Measurements from ENCODE around the gene ASCC3.
A peak's percentile ranks its signal among the peaks of the same experiment; 100 is the strongest.

GRCh38 chr6:100657678-100658330 is 223.3 kb downstream of the ASCC3 start:
- TF ChIP-seq, protein P1, sequence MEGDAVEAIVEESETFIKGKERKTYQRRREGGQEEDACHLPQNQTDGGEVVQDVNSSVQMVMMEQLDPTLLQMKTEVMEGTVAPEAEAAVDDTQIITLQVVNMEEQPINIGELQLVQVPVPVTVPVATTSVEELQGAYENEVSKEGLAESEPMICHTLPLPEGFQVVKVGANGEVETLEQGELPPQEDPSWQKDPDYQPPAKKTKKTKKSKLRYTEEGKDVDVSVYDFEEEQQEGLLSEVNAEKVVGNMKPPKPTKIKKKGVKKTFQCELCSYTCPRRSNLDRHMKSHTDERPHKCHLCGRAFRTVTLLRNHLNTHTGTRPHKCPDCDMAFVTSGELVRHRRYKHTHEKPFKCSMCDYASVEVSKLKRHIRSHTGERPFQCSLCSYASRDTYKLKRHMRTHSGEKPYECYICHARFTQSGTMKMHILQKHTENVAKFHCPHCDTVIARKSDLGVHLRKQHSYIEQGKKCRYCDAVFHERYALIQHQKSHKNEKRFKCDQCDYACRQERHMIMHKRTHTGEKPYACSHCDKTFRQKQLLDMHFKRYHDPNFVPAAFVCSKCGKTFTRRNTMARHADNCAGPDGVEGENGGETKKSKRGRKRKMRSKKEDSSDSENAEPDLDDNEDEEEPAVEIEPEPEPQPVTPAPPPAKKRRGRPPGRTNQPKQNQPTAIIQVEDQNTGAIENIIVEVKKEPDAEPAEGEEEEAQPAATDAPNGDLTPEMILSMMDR (IDR thresholded peaks at IDR 0.05), result peak in 3 of 5 experiments; percentile 10 to 32 (median 27)
- TF ChIP-seq EP300 (IDR thresholded peaks at IDR 0.05) (no peak), POLR2A (IDR thresholded peaks at IDR 0.05) (no peak)

Data from tibial nerve (tissue), 4 donors.